GM13976 (cell line): ENCODE results near the gene PHC2.

Experiments
- DNase-seq: peaks from one replicate; pipeline ENCODE4 v3.0.0; 2012; ENCODE audit warnings: low spot score
- in situ Hi-C: fragments of 300-500 bp; cut with MboI; formaldehyde crosslinking; loops from one replicate; pipeline ENCODE4 v1.12.0; 2022; ENCODE audit warnings: low sequenced_read_pairs, mixed read lengths, inconsistent platforms; ENCODE audit not compliant: unreplicated experiment
- TF ChIP-seq, protein P1 (sequence below): IDR thresholded peaks from 2 replicates; pipeline ENCODE4 v1.5.1; 2012; ENCODE audit warnings: borderline replicate concordance, mild to moderate bottlenecking; ENCODE audit not compliant: insufficient read depth; ENCODE audit errors: extremely low read depth, missing control alignments, control extremely low read depth

The PHC2 gene

DNA sequence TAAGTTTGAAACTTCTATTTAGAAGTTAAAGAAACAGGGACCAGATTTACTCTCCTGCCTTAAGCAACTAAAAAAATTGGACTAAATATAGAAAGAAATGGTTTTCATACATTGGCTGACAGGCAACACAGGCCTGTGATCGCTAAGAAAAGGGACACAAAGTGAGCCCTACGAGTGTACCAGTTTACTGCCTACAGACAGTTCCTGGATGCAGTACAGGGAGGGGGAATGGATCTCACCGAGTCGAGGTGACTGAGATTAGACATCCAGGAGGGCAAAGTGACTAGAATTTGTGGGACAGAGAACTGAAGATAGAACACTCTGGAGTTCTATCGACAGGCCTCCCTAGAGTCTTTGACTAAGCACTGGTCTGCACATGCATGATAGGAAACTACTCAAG is 16.0 kb downstream of the PHC2 start:
- in situ Hi-C loops, result no loop called here
- no peak for DNase-seq
- TF ChIP-seq, protein P1, sequence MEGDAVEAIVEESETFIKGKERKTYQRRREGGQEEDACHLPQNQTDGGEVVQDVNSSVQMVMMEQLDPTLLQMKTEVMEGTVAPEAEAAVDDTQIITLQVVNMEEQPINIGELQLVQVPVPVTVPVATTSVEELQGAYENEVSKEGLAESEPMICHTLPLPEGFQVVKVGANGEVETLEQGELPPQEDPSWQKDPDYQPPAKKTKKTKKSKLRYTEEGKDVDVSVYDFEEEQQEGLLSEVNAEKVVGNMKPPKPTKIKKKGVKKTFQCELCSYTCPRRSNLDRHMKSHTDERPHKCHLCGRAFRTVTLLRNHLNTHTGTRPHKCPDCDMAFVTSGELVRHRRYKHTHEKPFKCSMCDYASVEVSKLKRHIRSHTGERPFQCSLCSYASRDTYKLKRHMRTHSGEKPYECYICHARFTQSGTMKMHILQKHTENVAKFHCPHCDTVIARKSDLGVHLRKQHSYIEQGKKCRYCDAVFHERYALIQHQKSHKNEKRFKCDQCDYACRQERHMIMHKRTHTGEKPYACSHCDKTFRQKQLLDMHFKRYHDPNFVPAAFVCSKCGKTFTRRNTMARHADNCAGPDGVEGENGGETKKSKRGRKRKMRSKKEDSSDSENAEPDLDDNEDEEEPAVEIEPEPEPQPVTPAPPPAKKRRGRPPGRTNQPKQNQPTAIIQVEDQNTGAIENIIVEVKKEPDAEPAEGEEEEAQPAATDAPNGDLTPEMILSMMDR, result no peak

DNA sequence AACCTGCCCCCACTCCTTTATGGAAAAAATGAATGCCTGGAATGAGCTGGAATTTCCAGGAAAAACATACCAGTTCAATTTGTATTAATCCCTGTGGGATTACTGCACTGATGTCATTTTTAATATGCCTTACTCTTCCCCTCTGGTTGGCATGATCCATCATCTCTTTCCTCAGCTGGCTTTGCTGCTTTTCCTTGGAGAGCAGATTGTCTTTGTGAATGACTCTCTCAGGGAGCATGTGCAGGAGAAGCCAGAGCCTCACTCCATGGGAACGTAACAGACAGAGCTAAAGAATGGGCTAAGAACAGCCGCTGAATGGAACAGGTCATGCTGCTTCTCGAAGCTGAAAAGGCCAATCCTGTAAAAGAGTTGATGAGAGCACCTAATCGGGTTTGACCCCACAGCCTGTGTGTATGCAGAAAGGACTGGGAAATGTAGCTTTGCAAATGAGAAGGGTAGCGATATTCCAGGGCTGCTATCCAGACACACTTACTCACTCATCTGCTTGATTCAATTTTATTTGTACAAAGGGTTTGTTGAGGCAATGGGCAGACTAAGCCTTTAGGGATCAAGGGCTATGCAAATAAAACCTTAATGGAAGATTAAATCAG is 20.7 kb downstream of the PHC2 start:
- TF ChIP-seq, protein P1, result no peak
- in situ Hi-C loops, result no loop called here
- no peak for DNase-seq

DNA sequence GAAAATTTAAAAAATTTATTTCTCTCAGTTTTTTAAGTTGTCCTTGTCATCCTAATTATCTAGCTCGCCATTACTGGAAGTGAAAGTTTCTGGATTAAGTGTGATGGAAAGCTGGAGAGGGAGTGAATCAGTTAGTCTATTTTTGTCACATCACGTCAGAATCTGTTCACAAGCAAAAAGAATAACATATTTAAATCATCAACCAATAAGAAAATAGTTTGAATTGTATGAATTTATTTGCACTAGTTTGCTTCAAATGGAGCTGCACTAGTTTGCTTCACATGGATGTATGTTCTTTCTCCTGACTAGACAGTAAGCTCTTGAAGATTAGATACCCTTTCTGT is 22.8 kb downstream of the PHC2 start:
- in situ Hi-C loops, result no loop called here
- no peak for DNase-seq
- TF ChIP-seq, protein P1, result no peak

DNA sequence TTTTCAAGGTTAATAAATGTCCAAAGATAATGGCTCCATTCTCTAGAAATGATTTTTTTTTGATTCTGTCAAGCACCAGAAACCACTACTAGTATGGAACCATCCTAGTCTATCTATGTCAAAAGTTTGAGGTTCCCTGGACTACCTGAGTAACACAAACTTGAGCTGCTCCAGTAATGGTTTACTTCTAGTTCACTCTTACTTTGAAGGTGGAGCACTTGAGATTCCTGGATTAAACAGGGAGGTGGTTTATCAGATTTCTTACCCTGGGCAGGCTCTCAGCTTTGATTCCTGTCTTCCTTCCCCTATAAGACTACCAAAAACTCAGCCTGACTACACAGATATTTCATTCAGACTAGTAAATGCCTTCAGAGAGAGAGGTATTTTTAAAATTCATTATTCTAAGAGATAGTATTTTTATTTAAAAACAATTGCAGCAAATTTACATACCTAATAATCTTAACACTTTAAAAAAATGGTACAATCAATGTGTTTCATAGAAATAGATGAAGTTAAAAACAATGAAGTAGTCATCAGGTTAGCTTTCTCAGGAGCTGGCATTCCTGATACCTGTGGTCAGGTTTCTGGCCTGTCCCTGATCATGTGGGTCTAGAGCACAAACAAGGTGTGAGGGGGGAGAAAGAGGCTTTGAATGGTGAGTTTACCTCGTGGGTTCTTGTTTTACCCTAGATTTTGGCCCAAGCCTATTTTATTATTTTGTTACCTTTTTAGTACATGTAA is 23.4 kb downstream of the PHC2 start:
- TF ChIP-seq, protein P1, result no peak
- in situ Hi-C loops, result no loop called here
- no peak for DNase-seq

DNA sequence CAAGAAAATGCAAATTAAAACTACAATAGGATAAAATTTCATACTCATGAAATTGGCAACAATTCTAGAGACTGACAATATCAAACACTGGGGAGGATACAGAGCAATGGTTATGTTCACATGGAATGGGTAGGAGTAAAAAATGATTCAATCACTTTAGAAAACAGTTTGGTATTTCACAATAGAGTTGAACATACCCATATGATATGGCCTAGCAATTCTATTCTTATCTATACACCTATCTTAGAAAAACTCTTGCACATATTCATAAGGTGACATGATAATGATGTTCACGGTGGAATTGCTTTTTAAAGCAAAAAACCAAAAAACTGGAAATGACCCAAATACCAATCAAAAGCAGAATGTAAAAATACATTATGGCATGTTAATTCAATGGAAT is 28.7 kb downstream of the PHC2 start:
- in situ Hi-C loops, result no loop called here
- DNase-seq, result no peak
- TF ChIP-seq, protein P1, result no peak

DNA sequence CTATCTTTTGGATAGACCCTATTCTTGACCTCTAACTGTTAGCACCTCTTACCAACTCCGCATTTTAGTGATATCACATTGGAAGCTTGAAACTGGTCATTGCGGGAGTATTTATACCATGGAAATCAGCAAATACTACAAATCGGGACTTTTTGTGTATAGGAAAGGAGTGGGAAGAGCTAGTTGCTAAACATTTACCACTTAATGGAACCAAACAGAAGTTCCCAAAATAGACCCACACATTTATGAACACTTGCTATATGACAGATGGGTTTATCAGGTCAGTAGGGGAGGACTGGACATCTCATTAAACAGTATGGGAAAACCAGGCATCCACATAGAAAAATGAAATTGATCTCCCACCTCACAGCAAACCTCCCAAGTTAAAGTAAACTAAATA is 29.4 kb downstream of the PHC2 start:
- in situ Hi-C loops, result no loop called here
- DNase-seq, result no peak
- TF ChIP-seq, protein P1, result no peak
